Mammary epithelial cell (primary cell): Measurements from ENCODE around the gene SUMF1.

Experiments used
- EZH2 ChIP-seq: IDR thresholded peaks from 2 replicates; pipeline ENCODE4 v1.6.1; 2012; ENCODE audit warnings: low read length, inconsistent platforms, borderline replicate concordance
- TF ChIP-seq, protein P1 (sequence below), 2 donors: IDR thresholded peaks in 1 of 2; conservative IDR thresholded peaks in 1 of 2; 2 replicates each; pipeline ENCODE4 v1.5.1; 2011 to 2012; ENCODE audit warnings: inconsistent platforms in 2 of 2, low read length in 2 of 2, mild to moderate bottlenecking in 2 of 2, control low read depth in 1 of 2, low read depth in 1 of 2; ENCODE audit not compliant: insufficient read depth in 1 of 2; ENCODE audit errors: extremely low read depth in 1 of 2

DNA sequence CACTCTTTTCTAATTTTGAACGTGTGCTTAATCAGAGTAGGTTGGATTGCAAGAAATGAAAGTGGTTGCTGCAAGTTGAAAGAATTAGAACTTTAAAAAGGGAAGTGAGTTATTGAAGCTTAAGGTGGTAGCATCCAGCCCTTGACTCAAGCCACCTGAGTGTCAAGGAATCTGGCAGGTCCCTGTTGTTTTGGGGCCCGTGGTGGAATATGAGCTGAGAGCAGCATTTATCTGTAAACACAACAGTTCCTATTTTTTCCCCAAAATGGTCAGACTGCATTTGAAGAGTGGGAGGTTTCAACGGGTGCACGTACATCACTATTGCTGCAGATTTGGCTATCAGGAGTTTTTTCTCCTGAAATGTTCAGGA is 27.8 kb upstream of the SUMF1 start:
- TF ChIP-seq, protein P1, sequence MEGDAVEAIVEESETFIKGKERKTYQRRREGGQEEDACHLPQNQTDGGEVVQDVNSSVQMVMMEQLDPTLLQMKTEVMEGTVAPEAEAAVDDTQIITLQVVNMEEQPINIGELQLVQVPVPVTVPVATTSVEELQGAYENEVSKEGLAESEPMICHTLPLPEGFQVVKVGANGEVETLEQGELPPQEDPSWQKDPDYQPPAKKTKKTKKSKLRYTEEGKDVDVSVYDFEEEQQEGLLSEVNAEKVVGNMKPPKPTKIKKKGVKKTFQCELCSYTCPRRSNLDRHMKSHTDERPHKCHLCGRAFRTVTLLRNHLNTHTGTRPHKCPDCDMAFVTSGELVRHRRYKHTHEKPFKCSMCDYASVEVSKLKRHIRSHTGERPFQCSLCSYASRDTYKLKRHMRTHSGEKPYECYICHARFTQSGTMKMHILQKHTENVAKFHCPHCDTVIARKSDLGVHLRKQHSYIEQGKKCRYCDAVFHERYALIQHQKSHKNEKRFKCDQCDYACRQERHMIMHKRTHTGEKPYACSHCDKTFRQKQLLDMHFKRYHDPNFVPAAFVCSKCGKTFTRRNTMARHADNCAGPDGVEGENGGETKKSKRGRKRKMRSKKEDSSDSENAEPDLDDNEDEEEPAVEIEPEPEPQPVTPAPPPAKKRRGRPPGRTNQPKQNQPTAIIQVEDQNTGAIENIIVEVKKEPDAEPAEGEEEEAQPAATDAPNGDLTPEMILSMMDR (conservative IDR thresholded peaks at IDR 0.05 in 1 of 2, IDR thresholded peaks at IDR 0.05 in 1 of 2; ENCODE audit: extremely low read depth in 1 of 2, insufficient read depth in 1 of 2, low read depth in 1 of 2, low read length in 2 of 2): no peak
- TF ChIP-seq EZH2: no peak
